Mesenchymal stem cell (in vitro differentiated cells and primary cell): ENCODE results near the gene TGFBR1.

Source experiments
- DNase-seq: peaks from one replicate; pipeline ENCODE4 v3.0.0-alpha.2; 2013
- H2AFZ ChIP-seq: one replicate; pipeline ENCODE4 v1.6.1; 2013; ENCODE audit warnings: low read depth, mild to moderate bottlenecking, control low read depth, inconsistent platforms, low read length, moderate library complexity
- H2AK5ac ChIP-seq: 2 replicates; pipeline ENCODE4 v1.6.1; 2013; ENCODE audit warnings: low read length, moderate library complexity, mild to moderate bottlenecking, inconsistent platforms; ENCODE audit not compliant: severe bottlenecking
- H2BK120ac ChIP-seq: one replicate; pipeline ENCODE4 v1.6.1; 2013; ENCODE audit warnings: low read depth, mild to moderate bottlenecking, inconsistent platforms, low read length, moderate library complexity
- H2BK12ac ChIP-seq, 2 experiments: one replicate each; pipeline ENCODE4 v1.6.1; 2013; ENCODE audit warnings: inconsistent platforms in 2 of 2, low read length in 2 of 2, mild to moderate bottlenecking in 2 of 2, moderate library complexity in 2 of 2, control low read depth in 1 of 2
- H2BK15ac ChIP-seq: one replicate; pipeline ENCODE4 v1.6.1; 2013; ENCODE audit warnings: mild to moderate bottlenecking, low read depth, inconsistent platforms; ENCODE audit not compliant: poor library complexity, severe bottlenecking
- H2BK5ac ChIP-seq: 2 replicates; pipeline ENCODE4 v1.6.1; 2013; ENCODE audit warnings: low read depth, mild to moderate bottlenecking, low read length, control low read depth, inconsistent platforms; ENCODE audit not compliant: poor library complexity, severe bottlenecking
- H3K14ac ChIP-seq, 2 experiments: one replicate each; pipeline ENCODE4 v1.6.1; 2013; ENCODE audit warnings: inconsistent platforms in 2 of 2, low read length in 2 of 2, control low read depth in 1 of 2, mild to moderate bottlenecking in 1 of 2, moderate library complexity in 1 of 2
- H3K18ac ChIP-seq, 2 experiments: one replicate each; pipeline ENCODE4 v1.6.1; 2013; ENCODE audit warnings: inconsistent platforms in 2 of 2, low read length in 2 of 2, control low read depth in 1 of 2, low read depth in 1 of 2, mild to moderate bottlenecking in 1 of 2
- H3K23ac ChIP-seq, 2 experiments: one replicate each; pipeline ENCODE4 v1.6.1; 2013; ENCODE audit warnings: inconsistent platforms in 2 of 2, low read length in 2 of 2, mild to moderate bottlenecking in 2 of 2, moderate library complexity in 2 of 2, control low read depth in 1 of 2
- H3K27ac ChIP-seq: 2 replicates; pipeline ENCODE4 v1.5.1; 2013; ENCODE audit warnings: mild to moderate bottlenecking, moderate library complexity, low read length, control low read depth, inconsistent platforms; ENCODE audit not compliant: poor library complexity, severe bottlenecking
- H3K27me3 ChIP-seq, 2 experiments: 2 replicates each; pipeline versions ENCODE4 v1.6.1 to v1.7.0; 2013; ENCODE audit warnings: low read length in 2 of 2, mild to moderate bottlenecking in 2 of 2, moderate library complexity in 2 of 2, control low read depth in 1 of 2, inconsistent platforms in 1 of 2; ENCODE audit not compliant: control insufficient read depth in 1 of 2, insufficient read depth in 1 of 2
- H3K36me3 ChIP-seq, 2 experiments: 2 replicates each; pipeline versions ENCODE4 v1.6.1 to v1.7.0; 2013; ENCODE audit warnings: low read length in 2 of 2, control low read depth in 1 of 2, inconsistent platforms in 1 of 2, low read depth in 1 of 2, mild to moderate bottlenecking in 1 of 2; ENCODE audit not compliant: insufficient read depth in 2 of 2, control insufficient read depth in 1 of 2
- H3K4ac ChIP-seq, 2 experiments: one replicate each; pipeline ENCODE4 v1.6.1; 2013; ENCODE audit warnings: inconsistent platforms in 2 of 2, low read length in 2 of 2, mild to moderate bottlenecking in 2 of 2, moderate library complexity in 2 of 2, control low read depth in 1 of 2, low read depth in 1 of 2
- H3K4me1 ChIP-seq: 2 replicates; pipeline ENCODE4 v1.6.1; 2013; ENCODE audit warnings: low read depth, low read length, control low read depth; ENCODE audit not compliant: control insufficient read depth, insufficient read depth
- H3K4me2 ChIP-seq: 2 replicates; pipeline ENCODE4 v1.6.1; 2013; ENCODE audit warnings: low read length, mild to moderate bottlenecking, inconsistent platforms; ENCODE audit not compliant: poor library complexity, severe bottlenecking
- H3K4me3 ChIP-seq, 2 experiments: 2 replicates each; pipeline versions ENCODE4 v1.5.1 to v1.7.0; 2013; ENCODE audit warnings: low read length in 2 of 2, mild to moderate bottlenecking in 2 of 2, control low read depth in 1 of 2, low read depth in 1 of 2; ENCODE audit not compliant: insufficient read depth in 1 of 2
- H3K79me1 ChIP-seq: replicated peaks from 2 replicates; pipeline ENCODE4 v1.6.1; 2013; ENCODE audit warnings: mild to moderate bottlenecking, control low read depth, low read length, inconsistent platforms; ENCODE audit not compliant: poor library complexity, severe bottlenecking
- H3K9ac ChIP-seq: 2 replicates; pipeline ENCODE4 v1.7.0; 2013; ENCODE audit warnings: mild to moderate bottlenecking, low read length, moderate library complexity
- H3K9me3 ChIP-seq: 2 replicates; pipeline ENCODE4 v1.7.0; 2013; ENCODE audit warnings: mild to moderate bottlenecking, low read length; ENCODE audit not compliant: control insufficient read depth
- H4K8ac ChIP-seq: one replicate; pipeline ENCODE4 v1.6.1; 2013; ENCODE audit warnings: inconsistent platforms, mild to moderate bottlenecking, low read length, moderate library complexity
- H4K91ac ChIP-seq: one replicate; pipeline ENCODE4 v1.6.1; 2013; ENCODE audit warnings: mild to moderate bottlenecking, low read length, inconsistent platforms
- WGBS: methylation state at CpG from one replicate; pipeline ENCODE4 v1.1.7; 2013; ENCODE audit warnings: mixed read lengths; 5-methylcytosine and 5-hydroxymethylcytosine counted together

TGFBR1 gene

GRCh38 chr9:99057665-99058625, 47.0 kb upstream of the TGFBR1 start:
- WGBS = 47% methylated on average over 6 of the region's 7 CpGs
- Histone ChIP-seq H2AFZ (no peak overlapping the region), H3K27me3 (no peaks in the 10 kb centered on the region), H3K9me3 (no peaks in the 10 kb centered on the region), H2BK12ac (peak overlapping the region; percentile 96 to 97), H3K4me1 (peaks cover 12% of the 10 kb centered on the region), H3K23ac (no peak overlapping the region), H3K79me1 (no peaks in the 10 kb centered on the region), H2BK15ac (no peak overlapping the region), H2BK5ac (peak overlapping the region; percentile 1), H3K36me3 (peaks cover 0 to 29% of the 10 kb centered on the region in 2 experiments), H3K9ac (no peak overlapping the region), H3K4me3 (no peak overlapping the region), H2AK5ac (peak overlapping the region; percentile 51), H3K27ac (peak overlapping the region; percentile 66), H4K8ac (peak overlapping the region; percentile 92), H3K18ac (peak overlapping the region; percentile 87 to 92), H3K4me2 (peak overlapping the region; percentile 4), H3K14ac (peak overlapping the region in 1 of 2 experiments; percentile 44), H4K91ac (peak overlapping the region; percentile 95), H3K4ac (peak overlapping the region; percentile 73 to 91), H2BK120ac (peak overlapping the region; percentile 54)
- peak; percentile 87 for DNase-seq

DNA sequence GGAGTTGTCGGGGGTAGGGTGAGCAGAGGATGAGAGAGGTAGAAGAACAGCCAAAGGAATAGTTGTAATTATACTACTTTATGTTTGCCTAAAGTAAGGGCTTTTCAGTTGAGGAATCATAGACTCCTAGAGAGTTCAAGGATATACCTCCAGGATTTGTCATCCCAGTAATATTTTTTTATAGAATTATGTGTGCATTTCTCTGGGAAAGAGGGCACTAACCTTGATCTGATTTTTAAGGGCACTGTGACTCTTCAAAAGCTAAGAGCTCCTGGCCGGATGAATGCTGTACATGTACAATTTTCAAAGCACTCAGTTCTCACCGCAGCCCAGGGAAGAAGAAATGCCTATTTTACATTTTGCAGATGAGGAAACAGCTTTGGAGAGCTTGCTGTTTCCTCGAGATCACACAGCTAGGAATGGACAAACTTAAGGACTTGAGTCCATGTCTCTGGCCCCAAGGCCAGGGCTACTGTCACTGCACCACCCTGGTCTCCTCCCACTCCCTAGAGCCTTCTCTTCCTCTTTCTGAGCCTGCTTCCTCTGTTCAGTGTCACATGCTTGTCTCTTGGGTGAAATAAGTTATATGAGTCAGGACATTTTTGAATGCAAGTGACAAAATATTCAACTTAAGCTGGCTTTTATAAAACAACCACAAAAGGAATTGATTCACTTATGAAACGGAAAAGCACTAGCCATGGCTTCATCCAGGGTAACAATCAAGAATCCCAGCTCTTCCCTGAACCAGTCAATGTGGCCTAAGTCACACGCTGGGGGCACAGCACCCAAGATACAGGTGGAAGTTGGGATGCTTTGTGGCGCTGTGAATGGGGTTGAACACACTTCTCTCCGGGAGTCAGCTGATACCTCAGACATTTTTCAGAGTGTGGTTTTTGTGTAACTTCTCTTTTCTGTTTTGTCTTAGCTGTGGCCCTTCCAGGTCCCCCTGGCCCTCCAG, 45.7 kb upstream of the TGFBR1 start:
- H3K4me2 ChIP-seq = no peak overlapping the region
- H2BK15ac ChIP-seq = no peak overlapping the region
- H3K4me3 ChIP-seq = no peak overlapping the region
- no peaks in the 10 kb centered on the region for H3K27me3 ChIP-seq
- no peak overlapping the region for H2BK120ac ChIP-seq
- WGBS = 78% methylated on average over 8 of the region's 8 CpGs
- H3K36me3 ChIP-seq = peaks cover 0 to 35% of the 10 kb centered on the region in 2 experiments
- H3K27ac ChIP-seq = peak overlapping the region; percentile 33
- no peak overlapping the region for H3K23ac ChIP-seq
- peak overlapping the region; percentile 81 for H4K91ac ChIP-seq
- peak overlapping the region; percentile 65 to 84 for H2BK12ac ChIP-seq
- no peak overlapping the region for H2BK5ac ChIP-seq
- no peak overlapping the region for H2AFZ ChIP-seq
- H3K18ac ChIP-seq = peak overlapping the region; percentile 52 to 63
- H4K8ac ChIP-seq = peak overlapping the region; percentile 52
- peak overlapping the region in 1 of 2 experiments; percentile 56 for H3K4ac ChIP-seq
- H2AK5ac ChIP-seq = no peak overlapping the region
- H3K9ac ChIP-seq = no peak overlapping the region
- DNase-seq = peak; percentile 66
- no peak overlapping the region for H3K14ac ChIP-seq
- H3K9me3 ChIP-seq = no peaks in the 10 kb centered on the region
- H3K4me1 ChIP-seq = peaks cover 12% of the 10 kb centered on the region
- no peaks in the 10 kb centered on the region for H3K79me1 ChIP-seq

DNA sequence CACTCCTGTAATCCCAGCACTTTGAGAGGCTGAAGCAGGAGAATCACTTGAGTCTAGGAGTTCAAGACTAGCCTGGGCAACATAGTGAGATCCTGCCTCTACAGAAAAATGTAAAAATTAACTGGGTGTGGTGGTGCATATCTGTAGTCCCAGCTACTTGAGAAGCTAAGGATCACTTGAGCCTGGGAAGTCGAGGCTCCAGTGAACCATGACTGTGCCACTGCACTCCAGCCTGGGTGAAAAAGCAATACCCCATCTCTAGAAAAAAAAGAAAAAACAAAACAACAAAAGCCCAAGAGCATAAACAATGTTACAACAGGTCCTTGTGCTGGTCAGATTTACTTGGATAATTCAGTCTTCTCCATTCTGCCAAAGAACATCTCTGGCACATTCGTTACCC, 44.3 kb upstream of the TGFBR1 start:
- WGBS = 86% methylated on average over 2 of the region's 2 CpGs
- Histone ChIP-seq H3K4me1 (peaks cover 12% of the 10 kb centered on the region), H3K36me3 (peaks cover 0 to 35% of the 10 kb centered on the region in 2 experiments)

More for the DNA sequence above, 44.3 kb upstream of the TGFBR1 start:
- no peak overlapping the region for H2BK5ac ChIP-seq
- H3K4ac ChIP-seq = no peak overlapping the region
- no peak overlapping the region for H3K27ac ChIP-seq
- H3K9me3 ChIP-seq = no peaks in the 10 kb centered on the region
- no peak overlapping the region for H3K14ac ChIP-seq
- H2BK12ac ChIP-seq = no peak overlapping the region
- no peak overlapping the region for H2BK120ac ChIP-seq
- no peak overlapping the region for H2AFZ ChIP-seq
- H2AK5ac ChIP-seq = no peak overlapping the region
- no peaks in the 10 kb centered on the region for H3K79me1 ChIP-seq
- H3K4me3 ChIP-seq = no peak overlapping the region
- no peak overlapping the region for H3K23ac ChIP-seq
- DNase-seq = no peak
- H4K91ac ChIP-seq = no peak overlapping the region
- H2BK15ac ChIP-seq = no peak overlapping the region
- peak overlapping the region in 1 of 2 experiments; percentile 64 for H3K18ac ChIP-seq
- H3K4me2 ChIP-seq = no peak overlapping the region
- no peak overlapping the region for H3K9ac ChIP-seq
- H3K27me3 ChIP-seq = no peaks in the 10 kb centered on the region
- H4K8ac ChIP-seq = no peak overlapping the region
